Testis (tissue), 2 donors: ENCODE measurements around the gene S1PR5.

Experiments
- POLR2A ChIP-seq: fragments of 450-650 bp; IDR thresholded peaks from one replicate; pipeline ENCODE4 v1.6.1; 2017; ENCODE audit warnings: antibody characterized with exemption, mild to moderate bottlenecking, moderate library complexity
- TF ChIP-seq, protein P1 (sequence below), 3 experiments: fragments of 450-650 bp in 2 of 3; fragments of 200-600 bp in 1 of 3; sonication (generic) in 1 of 3; IDR thresholded peaks; one replicate each; pipeline ENCODE4 v1.5.1; 2016 to 2019; ENCODE audit warnings: antibody characterized with exemption in 3 of 3, mild to moderate bottlenecking in 2 of 3, moderate library complexity in 1 of 3

- TF ChIP-seq, protein P1, sequence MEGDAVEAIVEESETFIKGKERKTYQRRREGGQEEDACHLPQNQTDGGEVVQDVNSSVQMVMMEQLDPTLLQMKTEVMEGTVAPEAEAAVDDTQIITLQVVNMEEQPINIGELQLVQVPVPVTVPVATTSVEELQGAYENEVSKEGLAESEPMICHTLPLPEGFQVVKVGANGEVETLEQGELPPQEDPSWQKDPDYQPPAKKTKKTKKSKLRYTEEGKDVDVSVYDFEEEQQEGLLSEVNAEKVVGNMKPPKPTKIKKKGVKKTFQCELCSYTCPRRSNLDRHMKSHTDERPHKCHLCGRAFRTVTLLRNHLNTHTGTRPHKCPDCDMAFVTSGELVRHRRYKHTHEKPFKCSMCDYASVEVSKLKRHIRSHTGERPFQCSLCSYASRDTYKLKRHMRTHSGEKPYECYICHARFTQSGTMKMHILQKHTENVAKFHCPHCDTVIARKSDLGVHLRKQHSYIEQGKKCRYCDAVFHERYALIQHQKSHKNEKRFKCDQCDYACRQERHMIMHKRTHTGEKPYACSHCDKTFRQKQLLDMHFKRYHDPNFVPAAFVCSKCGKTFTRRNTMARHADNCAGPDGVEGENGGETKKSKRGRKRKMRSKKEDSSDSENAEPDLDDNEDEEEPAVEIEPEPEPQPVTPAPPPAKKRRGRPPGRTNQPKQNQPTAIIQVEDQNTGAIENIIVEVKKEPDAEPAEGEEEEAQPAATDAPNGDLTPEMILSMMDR (IDR thresholded peaks at IDR 0.05) = peak in 1 of 3 experiments; percentile 4
- no peak for TF ChIP-seq POLR2A
Observed at GRCh38 chr19:10565028-10565566, 47.9 kb upstream of the S1PR5 start.
